Amniotic epithelial cell (primary cell): ENCODE results near the gene PPP4R3C.
"Not testable (repeated sequence)": the region's sequence is repeated elsewhere in the genome, so short reads cannot be mapped to it uniquely, and the experiment has no call there.

Experiments used
- DNase-seq: peaks from one replicate; pipeline ENCODE4 v3.0.0-alpha.2; 2010; ENCODE audit warnings: low read depth

The PPP4R3C gene

DNA sequence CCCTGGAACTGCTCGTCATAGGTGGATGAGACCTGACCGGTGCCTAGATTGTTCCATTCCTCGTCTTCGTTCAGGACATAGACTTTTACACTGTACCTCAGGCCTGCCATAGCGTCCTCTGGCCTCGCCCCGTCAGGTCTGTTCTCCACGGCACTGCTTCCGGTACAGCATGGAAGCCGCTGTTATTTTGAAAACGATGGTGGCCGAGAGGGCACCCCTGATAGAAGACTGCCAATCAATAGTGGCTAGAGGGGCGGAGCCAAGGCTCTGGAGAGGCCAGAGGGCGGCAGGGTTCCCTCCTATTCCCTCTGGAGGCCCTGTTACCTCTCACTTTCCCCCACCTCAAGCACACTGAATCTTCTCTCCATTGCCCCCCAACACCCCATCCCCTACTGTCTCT is at the start of gene PPP4R3C:
Gene PPP4R3C, minus strand, starts transcription at position 155 of the 400 bp plus-strand sequence. Its CDS starts 45 bp downstream, at position 110.
- no peak for DNase-seq

DNA sequence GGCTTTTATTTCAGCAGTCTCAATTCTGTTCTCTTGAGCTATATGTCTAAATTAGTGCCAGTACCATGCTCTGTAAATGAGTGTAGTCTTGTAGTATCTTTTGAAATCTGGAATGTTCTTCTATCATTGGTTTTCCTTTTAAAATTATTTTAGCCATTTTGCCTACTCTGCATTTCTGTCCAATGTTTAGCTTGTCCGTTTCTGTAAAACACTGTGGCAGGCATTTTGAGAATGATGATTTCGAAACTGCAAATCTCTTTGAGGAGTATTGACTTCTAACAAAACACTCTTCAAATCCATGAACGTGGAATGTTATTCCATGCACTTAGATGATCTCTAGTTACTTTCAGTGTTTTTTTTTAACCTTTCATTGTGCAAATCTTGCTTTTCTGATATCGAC is 28.3 kb upstream of the PPP4R3C start:
- DNase-seq, result no peak

DNA sequence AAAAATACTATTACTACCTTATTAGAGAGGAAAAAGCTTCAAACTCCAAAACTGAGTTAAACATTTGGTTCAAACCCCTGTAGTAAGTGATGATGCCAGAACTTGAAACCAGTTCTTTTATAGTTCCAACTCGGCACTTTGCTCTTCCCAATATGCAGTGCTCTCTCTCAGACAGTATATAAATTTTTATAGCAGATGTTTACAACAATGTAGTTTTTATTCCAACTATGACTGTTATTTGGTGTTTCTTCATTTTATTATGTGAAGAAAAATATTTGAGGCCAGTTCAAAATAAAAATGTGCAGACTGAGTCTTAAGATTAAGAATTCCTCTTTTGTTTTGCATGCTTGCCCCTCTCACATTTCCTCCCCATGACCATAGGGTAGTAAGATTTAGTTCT is 2.9 kb upstream of the PPP4R3C start:
- DNase-seq, result no peak

DNA sequence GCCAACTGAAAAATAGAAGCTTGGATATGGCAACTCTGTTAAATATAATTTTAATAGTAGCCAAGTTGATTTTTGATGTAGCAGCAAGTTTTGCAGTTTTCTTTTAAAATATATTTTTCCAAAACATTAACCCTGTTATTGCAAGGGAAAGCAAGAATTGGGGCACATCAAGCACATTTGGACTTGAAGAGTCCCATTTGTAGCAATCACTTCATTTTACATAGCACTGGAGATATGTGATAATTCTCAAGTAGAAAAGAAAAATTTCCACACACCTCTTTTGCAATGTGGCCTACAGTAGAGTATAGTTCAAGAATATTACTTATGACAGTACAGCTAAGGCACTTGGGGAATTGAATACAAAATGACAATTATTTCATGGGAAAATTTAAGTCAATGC is 1.9 kb upstream of the PPP4R3C start:
- no peak for DNase-seq

DNA sequence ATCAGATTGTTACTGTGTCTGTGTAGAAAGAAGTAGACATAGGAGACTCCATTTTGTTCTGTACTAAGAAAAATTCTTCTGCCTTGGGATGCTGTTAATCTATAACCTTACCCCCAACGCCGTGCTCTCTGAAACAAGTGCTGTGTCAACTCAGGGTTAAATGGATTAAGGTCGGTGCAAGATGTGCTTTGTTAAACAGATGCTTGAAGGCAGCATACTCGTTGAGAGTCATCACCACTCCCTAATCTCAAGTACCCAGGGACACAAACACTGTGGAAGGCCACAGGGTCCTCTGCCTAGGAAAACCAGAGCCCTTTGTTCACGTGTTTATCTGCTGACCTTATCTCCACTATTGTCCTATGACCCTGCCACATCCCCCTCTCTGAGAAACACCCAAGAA is 4.0 kb downstream of the PPP4R3C start:
- DNase-seq, result not testable (repeated sequence)

DNA sequence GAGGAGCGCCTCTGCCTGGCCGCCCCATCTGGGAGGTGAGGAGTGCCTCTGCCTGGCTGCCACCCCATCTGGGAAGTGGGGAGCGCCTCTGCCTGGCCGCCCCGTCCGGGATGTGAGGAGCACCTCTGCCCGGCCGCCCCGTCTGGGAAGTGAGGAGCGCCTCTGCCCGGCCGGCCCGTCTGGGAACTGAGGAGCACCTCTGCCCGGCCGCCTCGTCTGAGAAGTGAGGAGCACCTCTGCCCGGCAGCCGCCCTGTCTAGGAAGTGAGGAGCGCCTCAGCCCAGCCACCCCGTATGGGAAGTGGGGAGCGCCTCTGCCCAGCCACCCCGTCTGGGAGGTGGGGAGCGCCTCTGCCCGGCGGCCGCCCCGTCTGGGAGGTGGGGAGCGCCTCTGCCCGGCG is 4.6 kb downstream of the PPP4R3C start:
- not testable (repeated sequence) for DNase-seq

DNA sequence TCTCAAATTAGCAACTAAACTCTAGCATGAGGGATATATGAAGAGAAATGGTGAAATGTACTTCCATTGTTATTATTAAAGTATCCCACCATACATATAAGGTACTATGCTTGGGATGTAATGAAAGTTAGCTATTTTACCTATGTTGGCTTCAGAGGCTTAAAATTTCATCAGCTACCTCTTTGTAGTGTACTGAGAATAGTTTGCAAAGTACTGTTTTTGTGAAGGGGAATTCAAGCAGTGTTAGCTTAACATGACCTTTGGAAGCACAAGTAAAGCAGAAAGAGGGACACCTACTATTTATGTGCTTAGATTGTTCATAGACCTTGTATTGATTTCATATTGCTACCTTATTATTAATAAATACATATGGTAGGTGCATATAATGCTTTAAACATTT is 11.8 kb downstream of the PPP4R3C start:
- DNase-seq, result no peak

DNA sequence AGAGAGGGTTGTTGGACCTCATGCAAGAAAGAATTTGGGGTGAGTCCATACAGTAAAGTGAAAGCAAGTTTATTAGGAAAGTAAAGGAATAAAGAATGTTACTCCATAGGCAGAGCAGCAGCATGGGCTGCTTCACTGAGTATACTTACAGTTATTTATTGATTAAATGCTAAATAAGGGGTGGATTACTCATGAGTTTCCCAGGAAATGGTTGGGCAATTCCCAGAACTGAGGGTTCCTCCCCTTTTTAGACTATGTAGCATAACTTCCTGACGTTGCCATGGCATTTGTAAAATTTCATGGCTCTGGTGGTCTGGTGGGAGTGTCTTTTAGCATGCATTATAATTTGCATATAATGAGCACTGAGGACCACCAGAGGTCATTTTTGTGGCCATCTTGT is 16.7 kb downstream of the PPP4R3C start:
- DNase-seq, result no peak

DNA sequence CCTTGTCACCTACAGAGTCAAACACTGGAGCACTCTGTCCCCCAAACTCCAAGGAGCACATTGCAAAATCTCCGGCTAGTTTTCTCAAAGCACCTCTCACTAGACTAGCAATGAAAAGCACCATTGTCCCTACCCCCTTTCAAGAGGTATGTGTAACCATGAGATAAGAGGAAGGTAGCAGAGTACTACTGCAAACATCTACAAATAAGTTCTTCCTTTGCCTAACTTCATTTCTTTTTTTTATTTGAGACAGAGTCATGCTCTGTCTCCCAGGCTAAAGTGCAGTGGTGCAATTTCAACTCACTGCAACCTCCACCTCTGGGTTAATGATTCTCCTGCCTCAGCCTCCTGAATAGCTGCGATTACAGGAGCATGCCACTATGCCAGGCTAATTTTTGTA is 17.7 kb downstream of the PPP4R3C start:
- DNase-seq, result no peak

DNA sequence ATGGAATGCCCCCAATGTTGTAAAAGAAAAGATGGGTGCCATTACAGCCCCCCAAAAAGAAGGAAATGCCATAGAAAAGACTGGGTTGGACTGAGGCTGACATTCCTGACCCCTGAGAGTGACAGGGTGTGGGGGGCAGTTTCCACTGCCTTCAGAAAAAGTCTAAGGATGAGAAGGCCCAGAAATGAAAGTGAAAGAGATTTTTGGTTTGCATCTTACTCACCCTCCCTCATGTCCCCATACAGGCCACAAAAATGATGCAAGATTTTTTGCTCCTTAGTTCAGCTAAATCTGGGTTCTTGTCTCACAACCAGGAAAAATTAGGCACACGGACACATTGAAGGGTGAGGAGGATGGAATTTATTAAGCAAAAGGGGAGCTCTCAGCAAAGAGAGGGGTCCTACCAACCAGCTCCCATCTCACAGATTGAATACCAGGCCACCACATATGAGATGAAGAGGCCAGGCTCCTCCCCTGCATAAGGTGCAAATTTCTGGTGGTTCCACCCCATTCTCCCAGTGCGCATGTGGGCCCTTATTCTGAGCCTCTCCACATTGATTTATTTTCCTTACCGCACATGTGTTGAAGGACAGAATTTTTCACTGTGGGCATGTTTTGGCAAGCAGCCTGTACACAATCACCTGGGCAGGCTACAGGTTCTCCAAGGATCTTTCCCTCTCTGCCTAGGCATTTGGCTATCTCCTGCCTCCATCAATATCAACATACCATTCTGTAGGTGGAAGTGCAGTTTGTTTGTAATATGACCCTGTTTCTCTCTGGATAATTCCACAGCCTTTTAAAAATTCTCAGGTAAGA is 18.8 kb downstream of the PPP4R3C start:
- DNase-seq, result no peak

DNA sequence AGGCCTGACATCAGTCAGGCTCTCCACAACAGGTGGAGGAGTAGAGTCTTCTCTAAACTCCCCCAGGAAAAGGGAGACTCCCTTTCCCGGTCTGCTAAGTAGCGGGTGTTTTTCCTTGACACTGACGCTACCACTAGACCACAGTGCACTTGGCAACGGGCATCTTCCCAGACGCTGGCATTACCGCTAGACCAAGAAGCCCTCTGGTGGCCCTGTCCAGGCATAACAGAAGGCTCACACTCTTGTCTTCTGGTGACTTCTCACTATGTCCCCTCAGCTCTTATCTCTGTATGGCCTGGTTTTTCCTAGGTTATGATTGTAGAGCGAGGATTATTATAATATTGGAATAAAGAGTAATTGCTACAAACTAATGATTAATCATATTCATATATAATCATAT is 20.7 kb downstream of the PPP4R3C start:
- DNase-seq, result not testable (repeated sequence)

DNA sequence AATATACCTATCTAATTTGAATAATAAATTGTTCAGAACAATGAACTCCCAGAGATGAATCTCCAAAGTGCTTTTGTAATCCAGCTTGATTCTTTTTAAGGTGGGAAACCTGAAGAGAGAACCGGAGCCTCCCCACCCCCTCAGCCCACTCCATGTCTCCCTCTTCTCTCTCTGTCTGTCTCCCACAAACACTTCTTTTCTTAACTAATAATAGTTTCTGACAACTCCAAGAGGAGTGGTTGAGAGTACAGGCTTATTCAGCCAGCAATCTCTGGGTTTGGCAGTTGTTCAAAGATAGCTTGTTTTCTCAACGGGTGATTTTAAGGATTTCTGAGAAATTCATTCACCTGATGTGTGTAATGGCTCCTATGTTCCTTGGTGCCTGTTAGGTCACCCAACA is 23.4 kb downstream of the PPP4R3C start:
- no peak for DNase-seq

DNA sequence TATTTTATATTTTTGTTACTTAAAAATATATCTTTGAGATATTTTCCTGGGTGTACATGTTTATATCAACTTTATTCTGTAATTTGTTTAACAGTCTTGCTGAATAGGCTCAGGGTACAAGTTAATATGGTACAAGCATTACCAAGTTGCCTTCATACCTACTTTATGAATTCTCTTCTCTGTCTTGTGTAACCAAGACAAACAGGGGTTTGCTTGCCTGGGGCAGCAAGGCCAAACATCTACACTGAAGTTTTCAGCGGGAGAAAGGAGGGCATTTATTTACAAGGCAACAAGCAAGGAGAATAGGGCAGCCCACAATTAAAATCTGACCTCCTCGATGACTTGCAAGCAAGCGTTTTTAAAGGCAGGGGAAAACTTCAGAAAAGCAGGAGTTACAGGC is 24.2 kb downstream of the PPP4R3C start:
- DNase-seq, result no peak

DNA sequence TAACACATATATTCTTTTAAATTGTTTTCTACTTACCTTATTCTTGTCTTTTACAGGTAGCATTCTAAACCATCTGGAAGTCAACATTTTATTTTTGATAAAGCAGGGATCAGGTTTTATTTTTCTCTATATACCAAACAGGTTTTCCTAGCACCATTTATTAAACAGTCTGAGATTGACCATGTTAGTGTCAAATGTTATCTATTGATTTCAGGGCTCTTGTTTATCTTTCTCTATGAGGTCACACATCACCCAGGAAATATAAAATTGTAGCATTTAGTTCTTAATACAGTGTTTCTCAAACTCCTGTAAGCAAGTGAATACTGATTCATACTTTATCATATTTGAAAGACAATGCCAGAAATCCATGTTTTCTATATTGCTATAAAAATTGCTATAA is 28.1 kb downstream of the PPP4R3C start:
- no peak for DNase-seq
